ENCODE data around the gene ENTPD8.

Gene ENTPD8

GRCh38 chr9:137441289-137441934 lies at the start of gene ENTPD8:
ENTPD8 (minus strand) TSS chr9:137441357; CDS start chr9:137438285, 3,072 bp downstream.
- no peak for DNase-seq

- no peak for DNase-seq
Observed at GRCh38 chr9:137490532-137491186, 49.5 kb upstream of the ENTPD8 start.

GRCh38 chr9:137488906-137489305 lies 47.7 kb upstream of the ENTPD8 start:
- no peak for DNase-seq

GRCh38 chr9:137488327-137488653 lies 47.1 kb upstream of the ENTPD8 start:
- DNase-seq = no peak

GRCh38 chr9:137487454-137488326 lies 46.5 kb upstream of the ENTPD8 start:
- no peak for DNase-seq

- no peak for DNase-seq
Observed at GRCh38 chr9:137486545-137487453, 45.6 kb upstream of the ENTPD8 start.

- no peak for DNase-seq
Observed at GRCh38 chr9:137486141-137486490, 45.0 kb upstream of the ENTPD8 start.

GRCh38 chr9:137485343-137486140 lies 44.4 kb upstream of the ENTPD8 start:
- no peak for DNase-seq

- no peak for DNase-seq
Observed at GRCh38 chr9:137484551-137485315, 43.6 kb upstream of the ENTPD8 start.

GRCh38 chr9:137482094-137482781 lies 41.1 kb upstream of the ENTPD8 start:
- no peak for DNase-seq

- no peak for DNase-seq
Observed at GRCh38 chr9:137480686-137481683, 39.8 kb upstream of the ENTPD8 start.

- DNase-seq = no peak
Observed at GRCh38 chr9:137479892-137480685, 38.9 kb upstream of the ENTPD8 start.

GRCh38 chr9:137478962-137479861 lies 38.1 kb upstream of the ENTPD8 start:
- no peak for DNase-seq

GRCh38 chr9:137478613-137478961 lies 37.4 kb upstream of the ENTPD8 start:
- DNase-seq = no peak

GRCh38 chr9:137477778-137478612 lies 36.8 kb upstream of the ENTPD8 start:
- no peak for DNase-seq

- no peak for DNase-seq
Observed at GRCh38 chr9:137476856-137477255, 35.7 kb upstream of the ENTPD8 start.
